DMS53 treated with DMSO at 0.1 percent for 48 hours (cell line): ENCODE measurements around the gene CHST14.

Source experiments
- DNase-seq: peaks from one replicate; lab custom pipeline; 2025; ENCODE audit not compliant: unreplicated experiment; lab: John Stamatoyannopoulos, UW

The CHST14 gene, protein sequence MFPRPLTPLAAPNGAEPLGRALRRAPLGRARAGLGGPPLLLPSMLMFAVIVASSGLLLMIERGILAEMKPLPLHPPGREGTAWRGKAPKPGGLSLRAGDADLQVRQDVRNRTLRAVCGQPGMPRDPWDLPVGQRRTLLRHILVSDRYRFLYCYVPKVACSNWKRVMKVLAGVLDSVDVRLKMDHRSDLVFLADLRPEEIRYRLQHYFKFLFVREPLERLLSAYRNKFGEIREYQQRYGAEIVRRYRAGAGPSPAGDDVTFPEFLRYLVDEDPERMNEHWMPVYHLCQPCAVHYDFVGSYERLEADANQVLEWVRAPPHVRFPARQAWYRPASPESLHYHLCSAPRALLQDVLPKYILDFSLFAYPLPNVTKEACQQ

DNA sequence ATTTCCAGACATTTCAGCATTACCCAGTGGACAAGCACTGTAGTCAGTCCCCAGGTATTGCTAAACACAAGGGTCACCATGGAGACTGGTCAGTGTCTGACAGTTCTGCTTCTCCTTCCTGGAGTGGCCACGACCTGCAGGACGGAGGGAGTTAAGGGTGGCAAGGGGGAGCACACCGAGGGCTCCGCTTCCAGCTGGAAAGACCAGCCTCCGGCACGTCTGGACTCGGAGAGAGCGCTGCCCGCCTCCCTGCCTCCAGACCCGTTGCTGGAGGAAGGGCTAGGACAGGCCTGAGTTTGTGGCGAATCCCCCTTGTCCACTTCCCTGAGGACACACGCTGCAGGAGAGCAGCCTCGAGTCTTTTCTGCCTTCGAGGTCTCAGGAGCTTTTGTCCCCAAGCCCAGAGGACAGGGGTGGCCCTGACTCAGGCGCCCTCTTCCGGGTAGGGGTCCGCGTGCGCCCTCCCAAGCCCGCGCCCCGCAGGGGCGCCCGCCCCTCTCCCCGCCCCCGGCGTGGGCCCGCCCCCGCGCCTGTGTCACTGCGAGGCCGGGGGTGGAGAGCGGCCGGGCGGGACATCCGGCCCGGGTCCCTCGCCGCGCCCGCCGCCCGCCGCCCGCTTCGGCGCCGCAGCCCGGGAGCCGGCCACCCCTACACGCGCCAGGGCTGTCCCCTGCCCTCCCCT, at the start of gene CHST14:
Gene CHST14 (plus strand): TSS at position 562 of the 682 bp plus-strand sequence. CDS start 230 bp downstream, outside the sequence.
- peak; percentile 27 for DNase-seq

DNA sequence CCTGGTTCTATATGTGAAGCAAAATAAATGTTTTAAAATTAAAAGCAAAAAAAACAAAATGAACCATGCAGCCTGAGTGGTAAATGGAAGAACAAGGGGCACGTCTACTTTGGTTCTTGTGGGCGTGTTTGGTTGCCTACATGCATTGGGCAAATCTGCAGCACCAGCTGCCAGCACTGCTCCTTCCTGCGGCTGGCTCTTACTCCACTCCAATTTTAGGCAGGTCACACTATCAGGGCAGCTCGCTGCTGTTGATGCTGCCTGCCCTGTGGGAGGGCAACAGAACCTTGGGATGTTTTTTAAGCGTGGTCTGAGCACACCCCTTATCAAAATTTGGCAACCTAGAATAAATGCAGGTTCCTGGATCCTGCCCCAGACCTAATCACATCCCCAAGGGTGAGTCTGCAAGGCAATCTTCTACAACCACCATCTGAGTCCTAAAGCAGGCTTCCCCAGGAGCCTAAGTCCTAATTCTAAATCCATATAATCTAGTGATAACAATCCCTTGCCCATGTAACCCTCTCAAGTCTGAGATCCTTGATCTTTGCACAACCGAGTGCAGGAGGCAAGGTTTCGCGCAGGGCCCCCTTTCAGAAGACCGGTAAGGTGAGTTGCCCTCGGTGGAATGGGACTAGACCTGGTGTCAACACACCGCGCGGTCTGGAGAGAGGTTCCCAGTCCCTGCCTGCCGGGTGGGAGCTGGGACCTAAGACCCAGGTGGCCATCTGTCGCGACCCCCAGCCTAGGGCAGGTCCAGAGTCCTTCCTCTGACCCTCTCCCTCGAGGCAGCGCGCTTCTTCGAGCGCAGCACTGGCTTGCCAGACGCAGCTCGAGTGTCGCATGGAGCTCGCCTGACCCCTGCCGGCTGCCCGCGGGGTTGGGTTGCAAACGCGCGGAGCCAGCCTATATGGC, 49.3 kb upstream of the CHST14 start:
- DNase-seq = peak; percentile 19

DNA sequence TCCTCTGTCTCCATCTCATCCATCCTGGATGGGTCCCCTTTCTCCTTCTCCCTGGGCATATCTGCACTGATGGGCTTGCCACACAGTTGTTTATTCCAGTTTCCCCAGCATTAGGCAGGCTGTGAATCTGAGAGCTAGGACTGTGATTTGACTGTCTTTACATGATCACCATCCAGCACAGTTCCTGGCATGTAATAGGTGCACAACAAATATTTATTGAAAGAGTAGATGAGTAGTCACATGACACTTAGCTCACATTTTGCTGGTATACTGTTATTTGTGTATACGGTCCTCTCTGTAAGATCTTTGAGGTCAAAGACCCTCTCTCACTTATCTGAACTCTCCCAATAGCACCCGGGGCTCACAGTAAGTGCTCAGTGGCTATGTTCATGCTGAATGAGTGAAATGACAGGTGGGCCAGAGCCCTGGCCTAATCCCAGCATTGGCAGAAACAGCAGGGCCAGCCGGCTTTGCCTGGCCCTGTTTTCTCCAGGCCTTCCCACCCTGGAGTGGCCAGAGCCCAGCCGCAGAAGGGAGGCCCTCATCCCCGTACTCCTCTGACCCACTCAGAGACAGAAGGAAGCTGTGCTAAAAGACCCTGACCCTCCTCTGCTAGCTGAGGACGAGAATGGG, 46.2 kb upstream of the CHST14 start:
- DNase-seq = no peak

DNA sequence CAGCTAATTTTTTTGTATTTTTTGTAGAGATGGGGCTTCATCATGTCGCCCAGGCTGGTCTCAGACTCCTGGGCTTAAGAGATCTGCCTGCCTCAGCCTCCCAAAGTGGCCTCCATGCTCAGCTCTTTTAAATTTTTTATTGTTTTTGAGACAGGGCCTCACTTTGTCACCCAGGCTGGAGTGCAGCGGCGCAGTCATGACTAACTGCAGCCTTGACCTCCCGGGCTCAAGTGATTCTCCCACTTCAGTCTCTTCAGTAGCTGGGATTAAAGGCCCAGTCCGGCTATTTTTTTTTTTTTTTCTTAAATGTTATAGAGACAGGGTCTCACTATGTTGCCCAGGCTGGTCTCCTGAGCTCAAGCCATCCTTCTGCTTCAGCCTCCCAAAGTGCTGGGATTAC, 45.1 kb upstream of the CHST14 start:
- no peak for DNase-seq

DNA sequence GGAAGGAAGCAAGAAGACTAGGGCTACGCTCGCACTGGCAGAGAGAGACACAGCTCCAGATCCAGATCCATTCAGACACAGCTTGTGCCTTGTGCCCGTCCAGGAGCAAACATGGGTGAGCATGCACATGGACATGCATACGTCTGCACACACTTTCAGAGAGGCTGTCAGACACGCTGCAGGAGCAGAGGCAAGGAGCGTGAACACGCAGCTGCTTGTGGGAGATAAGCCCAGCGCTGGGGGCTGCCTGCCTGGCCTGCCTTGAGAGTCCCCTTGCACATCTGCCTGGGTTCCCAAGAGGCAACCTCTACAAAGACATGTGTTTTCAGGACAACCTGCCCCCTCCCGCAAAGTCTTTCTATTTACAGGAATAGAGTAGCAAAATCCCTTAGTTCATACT, 43.6 kb upstream of the CHST14 start:
- DNase-seq = no peak

DNA sequence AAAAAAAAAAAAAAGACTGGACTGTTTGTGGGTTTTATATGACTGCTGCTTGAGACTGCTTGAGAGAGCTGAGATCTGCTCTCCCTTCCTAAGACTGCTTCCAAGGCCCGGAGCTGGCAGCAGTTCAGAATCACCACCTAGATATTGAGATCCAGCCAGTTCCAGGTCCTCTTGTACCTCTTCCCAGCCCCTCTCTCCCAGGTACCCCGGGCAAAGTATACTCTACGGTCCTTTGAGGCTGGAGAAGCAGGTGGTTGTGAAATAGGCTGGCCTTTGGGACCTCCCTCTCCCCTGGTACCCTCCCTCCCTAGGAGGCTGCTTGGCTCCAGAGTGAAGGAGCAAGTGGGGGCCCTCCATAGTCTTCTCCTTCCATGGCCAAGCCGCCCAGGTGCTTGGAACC, 42.6 kb upstream of the CHST14 start:
- DNase-seq = no peak

DNA sequence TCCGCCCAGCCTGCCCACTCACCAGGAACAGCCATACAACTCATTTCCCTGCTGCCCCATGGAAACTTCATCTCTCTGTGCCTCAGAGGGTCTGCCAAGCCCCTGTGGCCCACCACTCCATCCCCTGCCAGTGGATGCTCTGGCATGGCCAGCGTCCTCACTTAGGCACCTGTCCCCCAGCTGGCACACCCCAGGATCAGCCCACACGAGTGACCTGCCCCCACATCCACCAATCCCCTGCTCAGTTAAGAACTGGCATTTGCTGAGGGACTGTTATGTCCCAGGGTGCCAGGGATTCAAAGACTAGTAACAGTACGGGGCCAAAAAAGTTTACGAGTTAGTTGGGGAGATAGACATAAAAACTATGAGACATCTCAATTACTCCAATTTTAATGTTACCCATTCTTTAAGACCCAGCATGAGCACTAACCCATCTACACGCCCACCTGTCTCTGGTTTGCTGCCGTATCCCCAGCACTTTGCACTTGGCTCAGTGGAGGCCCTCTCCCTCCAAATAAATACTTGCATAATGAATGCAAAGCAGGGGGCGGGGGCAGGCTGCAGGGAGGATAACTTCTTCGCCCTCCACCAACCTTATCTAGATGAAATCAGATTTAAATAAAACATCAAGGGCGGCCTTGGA, 41.6 kb upstream of the CHST14 start:
- DNase-seq = no peak

DNA sequence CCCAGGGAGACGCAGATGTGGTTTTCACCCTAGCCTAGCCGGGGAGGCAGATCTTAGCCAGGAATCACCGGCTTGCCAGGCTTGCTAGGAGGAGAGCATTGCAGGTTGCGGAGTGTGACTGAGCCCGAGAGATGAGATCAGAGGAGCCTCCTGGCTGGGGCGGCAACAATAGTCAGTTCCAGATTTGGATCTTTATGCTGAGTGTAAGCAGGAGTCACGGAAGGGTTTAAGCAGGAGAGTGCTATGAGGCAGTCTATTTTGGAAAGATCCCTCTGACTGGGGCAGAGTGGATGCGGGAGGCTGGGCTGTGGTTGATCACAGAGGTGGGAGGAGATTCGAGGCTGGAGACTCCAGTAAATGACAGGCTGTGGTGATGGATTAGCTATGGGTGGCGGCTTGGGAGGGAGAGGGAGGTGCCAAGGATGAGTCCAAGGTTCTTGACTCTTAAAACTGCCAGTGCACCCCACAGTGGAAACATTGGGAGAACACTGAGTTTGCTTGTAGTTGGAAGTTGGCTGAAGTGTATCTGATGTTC, 40.4 kb upstream of the CHST14 start:
- no peak for DNase-seq

DNA sequence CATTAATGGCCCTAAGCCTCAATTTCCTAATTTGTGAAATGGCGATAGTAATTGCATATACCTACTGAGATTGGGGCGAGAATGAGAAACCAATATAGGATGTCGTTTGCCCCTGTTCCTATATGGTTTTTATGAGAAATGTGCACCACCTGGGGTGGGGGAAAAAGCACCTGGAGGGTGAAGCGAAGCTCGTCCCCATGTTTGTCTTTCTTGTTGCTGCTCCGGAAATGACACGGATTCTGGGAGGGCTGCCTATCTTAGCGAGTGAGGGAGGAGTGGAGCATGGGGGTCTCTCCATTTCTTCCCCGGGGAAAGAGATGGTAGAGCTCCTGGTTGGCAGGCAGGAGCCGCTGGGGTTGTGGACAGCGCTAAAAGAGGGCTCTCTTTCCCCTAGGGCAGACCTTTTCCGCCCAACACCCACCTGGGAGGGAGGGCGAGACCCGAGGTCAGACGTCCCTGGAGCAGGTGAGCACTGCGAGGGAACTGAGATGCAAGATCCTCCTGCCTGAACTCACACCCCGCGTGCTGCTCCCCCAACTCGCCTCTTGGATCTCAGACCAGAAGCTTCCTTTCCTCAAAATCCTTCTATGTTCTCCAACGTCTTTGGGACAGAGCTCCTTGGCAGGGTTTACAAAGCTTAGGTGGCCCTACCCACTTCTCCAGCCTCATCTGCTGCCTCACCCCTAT, 35.6 kb upstream of the CHST14 start:
- no peak for DNase-seq

DNA sequence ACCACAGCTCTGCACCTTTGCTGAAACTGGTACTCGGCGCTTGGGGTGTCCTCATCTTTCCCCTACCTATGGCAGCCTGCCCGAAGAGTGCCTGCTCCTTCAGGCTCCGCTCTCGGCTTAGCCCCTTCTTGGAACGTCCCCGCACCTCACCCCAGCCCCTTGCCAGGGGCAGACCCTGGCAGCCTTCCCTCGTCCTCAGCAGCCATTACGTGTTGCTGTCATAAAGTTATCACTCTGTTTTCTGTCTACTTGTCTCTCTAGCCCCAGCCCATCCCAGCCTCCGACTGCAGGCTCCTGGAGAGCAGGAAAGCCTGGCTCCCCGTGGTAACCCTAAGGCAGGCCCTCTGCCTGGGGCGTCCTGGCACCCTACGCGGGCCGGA, 35.1 kb upstream of the CHST14 start:
- no peak for DNase-seq

DNA sequence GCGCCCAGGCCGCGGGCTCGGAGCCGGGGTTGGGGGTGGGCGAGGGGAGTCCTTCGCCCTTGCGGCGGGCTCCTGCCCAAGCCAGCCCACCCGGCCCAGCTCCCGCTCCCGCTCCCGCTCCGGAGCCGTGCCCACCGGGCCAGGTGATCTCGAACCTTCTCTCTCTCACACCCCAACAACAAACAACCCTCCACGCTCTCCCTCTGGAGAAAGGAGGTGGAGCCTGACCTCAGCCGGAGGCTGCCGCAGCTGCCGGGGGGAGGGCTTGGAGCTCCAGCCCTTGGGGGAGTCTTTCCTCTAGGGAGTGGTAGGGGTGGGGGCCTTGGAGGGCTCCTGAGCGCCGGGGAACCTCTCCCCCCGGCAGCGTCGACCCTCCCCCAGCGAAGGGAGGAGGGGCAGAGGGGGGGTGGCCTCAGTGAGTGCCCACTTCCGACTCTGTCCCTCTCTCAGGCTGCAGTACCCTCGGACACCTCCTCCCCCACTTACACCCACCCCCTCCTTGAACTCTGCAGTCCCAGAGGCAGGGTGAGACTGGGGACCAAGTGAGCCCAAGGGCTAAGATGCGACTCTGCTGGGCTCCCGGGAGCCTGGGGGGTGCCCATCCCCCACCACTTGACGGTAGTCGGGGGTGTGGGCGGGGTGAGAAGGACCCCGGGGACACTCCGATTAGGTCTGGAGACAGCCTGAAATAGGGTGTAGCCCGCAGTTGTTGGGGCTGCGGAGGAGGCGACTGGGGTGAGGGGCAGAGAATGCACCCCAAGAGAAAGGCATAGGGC, 34.5 kb upstream of the CHST14 start:
- no peak for DNase-seq

DNA sequence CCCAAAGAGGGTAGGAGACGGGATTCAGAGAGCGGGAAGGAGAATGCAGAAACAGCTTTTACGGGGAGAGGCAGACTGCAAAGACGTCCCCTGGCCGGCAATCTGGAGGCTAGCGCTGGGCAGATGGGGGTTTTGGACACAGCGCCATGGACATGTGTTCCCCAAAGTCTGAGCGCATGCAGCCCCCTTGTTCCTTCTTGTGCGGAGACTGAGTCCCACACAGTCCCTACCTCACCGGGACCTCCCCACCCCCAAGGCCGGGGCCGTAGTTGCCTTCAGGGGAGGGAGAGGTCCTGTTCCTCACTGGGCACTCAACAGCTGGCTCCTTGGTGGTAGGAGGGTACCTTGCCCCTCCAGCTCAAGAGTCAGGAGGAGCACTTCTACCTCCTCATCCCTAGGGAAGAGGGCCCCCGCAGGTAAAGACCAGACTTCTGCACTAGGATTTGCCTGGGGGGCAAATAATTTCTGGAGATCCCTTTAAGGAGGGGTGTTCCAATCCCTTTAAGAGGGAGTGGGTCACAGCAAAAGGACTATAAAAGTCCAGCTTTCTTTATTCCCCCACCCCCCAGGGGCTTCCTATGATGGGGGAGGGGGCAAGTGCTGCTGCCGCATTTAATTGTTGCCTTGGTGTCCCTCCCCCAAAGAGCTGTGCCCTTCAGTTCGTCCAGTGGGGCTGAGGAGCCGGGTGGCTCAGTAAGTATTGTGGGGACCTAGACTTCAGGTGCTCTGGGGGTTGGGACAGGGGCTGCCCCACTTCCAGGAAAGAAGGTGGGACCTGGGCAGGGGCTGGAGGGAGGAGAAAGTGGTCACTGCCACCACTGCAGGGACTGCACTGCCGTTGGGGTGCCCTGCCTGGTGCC, 33.7 kb upstream of the CHST14 start:
- DNase-seq = no peak

DNA sequence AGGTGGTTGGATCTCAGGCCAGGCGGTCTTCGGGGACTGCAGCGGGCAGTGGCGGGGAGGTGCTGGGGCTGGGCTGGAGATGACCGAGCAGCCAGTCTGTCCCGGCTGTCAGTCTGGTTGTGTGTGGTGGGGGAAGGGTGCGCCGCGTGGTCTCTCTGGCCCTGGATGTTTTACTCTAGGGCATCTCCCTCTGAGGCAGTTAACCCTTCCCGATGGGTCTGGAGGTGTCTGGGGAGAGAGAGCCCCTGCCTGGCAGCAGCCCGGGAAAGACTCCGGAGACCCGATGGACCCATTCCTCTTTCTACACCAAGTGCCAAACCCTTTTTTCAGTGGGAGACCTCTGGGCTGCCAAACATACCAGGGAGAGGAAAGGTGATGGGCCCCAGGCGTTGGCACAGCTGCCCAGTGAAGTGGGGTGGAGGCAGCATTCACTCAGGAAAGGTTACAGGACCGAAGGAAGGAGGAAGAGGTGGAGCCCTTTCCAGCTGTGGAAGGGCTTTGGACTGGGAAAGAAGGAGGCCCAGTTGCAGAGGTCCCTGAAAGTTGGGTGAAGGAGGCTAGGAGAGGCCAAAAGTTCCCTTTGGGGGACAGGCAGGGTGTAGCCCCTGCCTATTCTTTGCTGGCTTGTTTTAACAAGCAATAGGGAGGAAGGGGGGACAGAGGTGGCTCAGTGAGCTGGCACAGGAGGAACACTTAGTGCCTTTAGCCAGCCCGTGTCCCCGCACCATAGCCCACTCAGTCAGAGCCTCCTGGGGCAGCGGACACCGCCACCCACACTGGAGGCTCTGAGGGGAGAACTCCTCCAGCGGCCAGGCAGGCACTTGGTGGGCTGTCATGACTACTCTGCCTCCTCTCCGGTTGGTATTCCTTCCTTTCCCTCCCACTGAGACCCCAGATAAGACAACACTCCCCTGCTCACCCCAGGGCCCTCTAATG, 32.8 kb upstream of the CHST14 start:
- DNase-seq = no peak

DNA sequence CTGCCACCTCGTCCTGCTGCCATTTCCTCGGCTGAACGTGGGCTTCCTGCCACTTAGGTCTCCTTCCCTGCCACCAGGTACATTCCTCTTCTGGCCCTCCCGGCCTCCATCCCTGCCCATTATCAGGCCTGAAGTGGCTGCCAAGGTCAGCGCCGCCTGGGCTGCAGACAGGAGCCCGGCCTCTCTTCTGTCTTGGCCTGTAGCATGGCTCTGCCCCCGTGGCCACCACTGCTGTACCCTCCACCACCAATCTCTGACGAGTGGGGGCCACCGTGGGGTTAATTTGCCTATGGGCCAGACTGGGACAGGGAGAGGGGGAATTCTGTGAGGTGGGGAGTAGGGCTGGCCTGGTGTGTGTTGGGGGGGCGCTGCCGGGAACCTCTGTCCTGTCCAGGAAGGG, 32.1 kb upstream of the CHST14 start:
- no peak for DNase-seq

DNA sequence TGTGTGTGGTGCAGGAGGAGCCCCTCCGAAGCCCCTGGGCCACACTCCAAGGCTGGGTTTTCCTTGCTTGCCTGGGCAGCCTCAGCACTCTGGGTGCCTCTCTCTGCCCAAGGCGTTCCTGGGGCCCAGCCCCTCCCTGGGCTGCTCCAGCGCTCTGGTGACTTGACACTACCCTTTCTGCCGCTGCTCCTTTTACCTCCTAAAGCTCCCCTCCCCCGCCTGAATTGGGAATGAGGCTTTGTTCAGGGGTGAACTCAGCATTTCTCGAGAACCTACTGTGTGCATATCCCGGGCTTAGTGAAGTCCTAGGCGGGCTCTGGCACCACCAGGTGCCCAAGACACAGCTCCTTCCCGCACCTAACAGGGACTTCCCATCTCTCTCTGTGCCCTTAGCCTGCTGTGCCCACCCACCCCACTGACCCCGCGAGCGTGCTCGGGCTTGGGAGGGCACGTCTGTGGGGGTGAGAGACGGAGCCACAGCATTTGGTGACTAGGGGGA, 31.3 kb upstream of the CHST14 start:
- no peak for DNase-seq

DNA sequence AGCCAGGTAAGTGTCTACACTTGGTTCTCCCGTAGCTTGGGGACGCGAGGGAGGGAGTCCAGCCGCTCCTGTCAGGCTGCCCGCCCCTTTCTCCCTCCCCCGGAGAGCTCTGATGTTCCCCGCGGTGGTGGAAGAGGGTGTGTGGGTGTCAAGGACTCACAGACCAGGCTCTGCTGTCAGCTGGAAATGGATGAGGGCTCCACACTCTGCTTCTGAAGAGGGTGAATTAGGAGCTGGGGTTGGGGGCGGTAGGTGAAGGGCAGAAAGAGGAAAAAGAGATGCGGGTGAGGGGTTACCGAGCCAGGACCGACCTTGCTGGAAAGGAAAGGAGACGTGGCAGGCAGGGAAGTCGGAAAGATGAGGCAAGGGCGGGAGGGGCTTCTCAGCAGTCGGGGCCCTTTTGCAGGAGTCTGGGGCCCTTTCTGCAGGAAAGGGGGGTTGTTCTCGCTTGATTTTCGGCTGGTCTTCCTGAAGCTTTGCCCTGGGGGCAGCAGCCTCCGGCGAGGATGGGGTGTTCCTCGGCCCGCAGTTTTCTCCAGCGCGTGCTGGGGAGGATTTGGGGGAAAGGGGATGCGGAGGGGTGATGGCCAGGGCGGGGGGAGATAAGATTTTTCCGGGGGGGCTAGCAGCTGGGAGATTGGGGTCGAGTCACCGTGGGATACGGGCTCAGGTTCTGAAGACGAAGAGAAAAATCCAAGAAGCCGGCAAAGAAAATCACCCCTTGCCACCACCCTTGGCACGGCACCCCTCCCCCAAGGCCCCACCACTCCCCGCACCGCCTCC, 30.6 kb upstream of the CHST14 start:
- DNase-seq = peak; percentile 16
